IMR-90 (cell line): Measurements from ENCODE around the gene BMP5. TPM values are rescaled to one million over a fixed set of nuclear protein-coding genes. Genes with fewer than 3 reads are reported as not detected.

ENCODE experiments used
- ATAC-seq: fragments of 200-7000 bp; cut with Tn5 transposase; 2 replicates; pipeline ENCODE4 v1.9.1; 2020; ENCODE audit warnings: low read depth, mild to moderate bottlenecking, moderate library complexity
- BruUV-seq: library from RNA; stranded (reverse); fragments of 400-500 nt; replicated peaks from 2 replicates; lab custom pipeline; 2021; lab: Mats Ljungman, UMichigan
- CTCF ChIA-PET: fragments of 300-600 bp; formaldehyde crosslinking; extraction: SDS; loops from one replicate; lab custom pipeline; 2021; ENCODE audit warnings: antibody characterized with exemption; lab: Yijun Ruan, JAX
- POLR2A ChIA-PET: fragments of 300-600 bp; sonication (Branson Sonifier 250); formaldehyde crosslinking; loops from one replicate; lab custom pipeline; 2022; ENCODE audit warnings: antibody characterized with exemption; ENCODE audit not compliant: unreplicated experiment; lab: Charles Lee
- DNase-seq: peaks from one replicate; pipeline ENCODE4 v3.0.0; 2013
- H2AFZ ChIP-seq: replicated peaks from 2 replicates; pipeline ENCODE3; 2013; ENCODE audit warnings: low read length, mild to moderate bottlenecking; ENCODE audit not compliant: poor library complexity
- H2AK5ac ChIP-seq: 2 replicates; pipeline ENCODE4 v1.6.1; 2013; ENCODE audit warnings: low read depth, low read length, inconsistent platforms
- H2AK9ac ChIP-seq: replicated peaks from 2 replicates; pipeline ENCODE3; 2013; ENCODE audit warnings: mild to moderate bottlenecking, low read depth, low read length, moderate library complexity; ENCODE audit not compliant: poor library complexity
- H2BK120ac ChIP-seq: 2 replicates; pipeline ENCODE4 v1.6.1; 2013; ENCODE audit warnings: low read depth, low read length, inconsistent platforms
- H2BK15ac ChIP-seq: 3 replicates; pipeline ENCODE4 v1.6.1; 2013; ENCODE audit warnings: low read depth, low read length, inconsistent platforms
- H2BK20ac ChIP-seq: 2 replicates; pipeline ENCODE4 v1.6.1; 2013; ENCODE audit warnings: low read depth, mild to moderate bottlenecking, inconsistent platforms, low read length, moderate library complexity
- H2BK5ac ChIP-seq: 2 replicates; pipeline ENCODE4 v1.6.1; 2013; ENCODE audit warnings: mild to moderate bottlenecking, low read depth, low read length, inconsistent platforms; ENCODE audit not compliant: poor library complexity, severe bottlenecking
- H3K14ac ChIP-seq: replicated peaks from 2 replicates; pipeline ENCODE4 v1.6.1; 2013; ENCODE audit warnings: low read depth, low read length, inconsistent platforms
- H3K18ac ChIP-seq: 2 replicates; pipeline ENCODE4 v1.6.1; 2013; ENCODE audit warnings: low read depth, low read length, control low read depth
- H3K23ac ChIP-seq: 2 replicates; pipeline ENCODE4 v1.6.1; 2013; ENCODE audit warnings: low read depth, low read length, inconsistent platforms
- H3K27ac ChIP-seq: 2 replicates; pipeline ENCODE4 v1.5.1; 2013; ENCODE audit warnings: mild to moderate bottlenecking, control low read depth, low read length; ENCODE audit not compliant: insufficient read depth
- H3K27me3 ChIP-seq: 2 replicates; pipeline ENCODE4 v1.6.1; 2013; ENCODE audit warnings: low read length; ENCODE audit not compliant: control insufficient read depth, insufficient read depth
- H3K36me3 ChIP-seq: 2 replicates; pipeline ENCODE4 v1.6.1; 2013; ENCODE audit warnings: low read length, mixed read lengths; ENCODE audit not compliant: control insufficient read depth, insufficient read depth
- H3K4ac ChIP-seq: 2 replicates; pipeline ENCODE4 v1.6.1; 2013; ENCODE audit warnings: low read depth, low read length, inconsistent platforms
- H3K4me1 ChIP-seq: 2 replicates; pipeline ENCODE4 v1.6.1; 2013; ENCODE audit warnings: low read length, mixed read lengths; ENCODE audit not compliant: control insufficient read depth, insufficient read depth
- H3K4me2 ChIP-seq: 2 replicates; pipeline ENCODE4 v1.6.1; 2013; ENCODE audit warnings: low read depth, mild to moderate bottlenecking, control low read depth, low read length, moderate library complexity
- H3K4me3 ChIP-seq: 2 replicates; pipeline ENCODE4 v1.5.1; 2013; ENCODE audit warnings: low read depth, mild to moderate bottlenecking, control low read depth, low read length, moderate library complexity; ENCODE audit not compliant: insufficient read depth
- H3K56ac ChIP-seq: 2 replicates; pipeline ENCODE4 v1.6.1; 2013; ENCODE audit warnings: low read length, inconsistent platforms; ENCODE audit not compliant: insufficient read depth; ENCODE audit errors: extremely low read depth
- H3K79me1 ChIP-seq, 2 experiments: 2 replicates each; pipeline ENCODE4 v1.6.1; 2013; ENCODE audit warnings: low read length in 2 of 2, inconsistent platforms in 1 of 2, low read depth in 1 of 2
- H3K9ac ChIP-seq: 2 replicates; pipeline ENCODE4 v1.6.1; 2013; ENCODE audit warnings: low read depth, low read length, control low read depth
- H3K9me1 ChIP-seq: 2 replicates; pipeline ENCODE4 v1.6.1; 2013; ENCODE audit warnings: low read length, inconsistent platforms; ENCODE audit not compliant: insufficient read depth
- H3K9me3 ChIP-seq: 2 replicates; pipeline ENCODE4 v1.6.1; 2013; ENCODE audit warnings: low read length; ENCODE audit not compliant: control insufficient read depth, insufficient read depth
- H4K20me1 ChIP-seq: 2 replicates; pipeline ENCODE4 v1.6.1; 2013; ENCODE audit warnings: low read length, inconsistent platforms; ENCODE audit not compliant: insufficient read depth
- H4K5ac ChIP-seq: 2 replicates; pipeline ENCODE4 v1.6.1; 2013; ENCODE audit warnings: mild to moderate bottlenecking, low read depth, low read length, control low read depth
- H4K8ac ChIP-seq, 2 experiments: 2 replicates each; pipeline ENCODE4 v1.6.1; 2013; ENCODE audit warnings: low read depth in 2 of 2, low read length in 2 of 2, control low read depth in 1 of 2, inconsistent platforms in 1 of 2
- H4K91ac ChIP-seq: 2 replicates; pipeline ENCODE4 v1.6.1; 2013; ENCODE audit warnings: low read depth, low read length, inconsistent platforms; ENCODE audit not compliant: insufficient read depth
- RFX5 ChIP-seq: IDR thresholded peaks from 2 replicates; pipeline ENCODE4 v1.8.0; 2012; ENCODE audit warnings: low read depth, mild to moderate bottlenecking, low read length, moderate library complexity
- WGBS, 2 experiments: methylation state at CpG; one replicate each; pipeline versions ENCODE4 v1.1.5 to v1.1.7; 2013; ENCODE audit warnings: missing lambda C conversion rate in 2 of 2; ENCODE audit not compliant: insufficient read length in 1 of 2; ENCODE audit errors: extremely low coverage in 2 of 2; 5-methylcytosine and 5-hydroxymethylcytosine counted together
- dilution Hi-C: fragments of 300-500 bp; cut with HindIII; formaldehyde crosslinking; loops from one replicate; pipeline ENCODE4 v1.14.3; 2018; ENCODE audit warnings: low sequenced_read_pairs; ENCODE audit not compliant: unreplicated experiment
- in situ Hi-C: fragments of 300-500 bp; cut with MboI; formaldehyde crosslinking; loops from 3 replicates; pipeline ENCODE4 v1.14.3; 2019; ENCODE audit warnings: low sequenced_read_pairs, inconsistent platforms, mixed read lengths
- intact Hi-C: fragments of 100-400 bp; cut with micrococcal nuclease; formaldehyde crosslinking; loops from 2 replicates; pipeline ENCODE4 v1.10.0; 2022
- polyA plus RNA-seq, 3 experiments: library from polyadenylated mRNA; depleted of rRNA; stranded (reverse); fragments of >200 nt; gene quantifications; 2 replicates each; pipeline ENCODE4 v1.2.3, GENCODE V29; 2012; ENCODE audit warnings: low replicate concordance in 1 of 3
- total RNA-seq: library from RNA; depleted of rRNA; stranded (reverse); fragments of >200 nt; gene quantifications from 2 replicates; pipeline ENCODE4 v1.2.3, GENCODE V29; 2012

Gene BMP5
- total and polyA plus RNA-seq, 2 of the 4 experiments (the other 2 are of a cell fraction): under 0.01 to 0.02 TPM

DNA sequence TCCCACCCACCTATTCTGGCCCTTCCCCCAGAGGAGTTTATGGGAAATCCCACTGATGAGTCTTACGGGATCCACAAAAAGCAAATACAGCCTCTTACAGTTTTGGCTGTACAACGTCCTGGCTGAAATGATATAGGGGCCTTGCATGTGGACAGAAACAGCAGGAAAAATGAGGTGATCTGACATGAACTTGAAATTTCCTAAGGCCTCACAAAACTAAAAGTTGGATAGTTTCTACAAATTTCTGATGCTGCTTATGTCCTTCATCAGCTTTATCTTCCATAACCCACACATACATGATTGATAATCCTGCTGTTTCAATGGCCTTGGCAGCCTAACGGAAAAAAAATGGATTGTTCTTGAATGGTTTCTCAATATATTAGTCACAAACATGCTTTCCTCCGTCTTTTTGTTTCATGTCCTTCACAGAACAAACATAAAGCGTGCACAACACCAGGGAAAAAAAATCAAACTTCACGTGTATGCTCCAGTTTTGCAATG, 118.8 kb downstream of the BMP5 start:
- POLR2A ChIA-PET: no interaction called here
- no peak overlapping the region for H3K14ac ChIP-seq

More for the DNA sequence above, 118.8 kb downstream of the BMP5 start:
- Histone ChIP-seq H2AFZ (no peak overlapping the region), H3K4me1 (0 out of 2 replicates have a peak, but pooled peaks cover 2% of the 10 kb centered on the region), H2BK5ac (no peak overlapping the region), H2AK9ac (no peak overlapping the region), H3K56ac (no peak overlapping the region), H3K9ac (no peak overlapping the region), H3K27ac (no peak overlapping the region; the same call in 1 of the 2 replicates), H3K9me3 (no peaks in the 10 kb centered on the region), H2BK20ac (peak overlapping the region; percentile 55; the same call in 1 of the 2 replicates), H2BK120ac (no peak overlapping the region), H3K4me2 (no peak overlapping the region), H3K4ac (0 out of 2 replicates have a peak overlapping the region, but pooled peaks have one; percentile 10), H2AK5ac (no peak overlapping the region), H4K20me1 (no peaks in the 10 kb centered on the region), H3K18ac (peak overlapping the region; percentile 58; the same call in 1 of the 2 replicates), H3K27me3 (no peaks in the 10 kb centered on the region), H3K36me3 (no peaks in the 10 kb centered on the region), H2BK15ac (peak overlapping the region; percentile 8; the same call in 1 of the 3 replicates), H3K79me1 (no peaks in the 10 kb centered on the region), H4K8ac (no peak overlapping the region), H4K5ac (peak overlapping the region; percentile 56; the same call in 1 of the 2 replicates), H3K9me1 (no peaks in the 10 kb centered on the region), H3K4me3 (no peak overlapping the region), H3K23ac (no peak overlapping the region), H4K91ac (no peak overlapping the region)
- no CpG with 5 or more reads among the region's 6 CpGs for WGBS, 2 experiments
- CTCF ChIA-PET: interaction anchor here (0.6 kb wide), 1 partner anchor 14 kb away, joined by 3 read pairs; no protein-coding TSS in a partner anchor
- DNase-seq (no peak), ATAC-seq (no peak)
- TF ChIP-seq RFX5: no peak
- in situ Hi-C loops: no loop called here
- no TSS peak for BruUV-seq
- intact Hi-C loops: no loop called here
- dilution Hi-C loops: no loop called here
